Hindlimb muscle (tissue), 1 donor: ENCODE data around the gene POLR3A. TPM values are rescaled to one million over a fixed set of nuclear protein-coding genes. Genes with fewer than 3 reads are reported as not detected.

ENCODE experiments used
- polyA plus RNA-seq: library from polyadenylated mRNA; unstranded; fragments of 120-200 nt; gene quantifications from one replicate; pipeline ENCODE4 v1.2.1, GENCODE V29; 2013; ENCODE audit not compliant: insufficient read length

Gene POLR3A
- polyA plus RNA-seq, 1 donor = 15.5 TPM

Other genes starting within 250 kb of the POLR3A start
- gene DLG5, start 102.8 kb downstream of the POLR3A start, polyA plus RNA-seq = 28.0 TPM
- gene RPS24, start 4.3 kb upstream of the POLR3A start, polyA plus RNA-seq = 3,169 TPM